WTC11 (cell line): ENCODE data around the gene OSM. TPM values are rescaled to one million over a fixed set of nuclear protein-coding genes. Genes with fewer than 3 reads are reported as not detected.

Experiments
- ATAC-seq: fragments of 200-7000 bp; cut with Tn5 transposase; 2 replicates; pipeline ENCODE4 v1.10.0; 2021; ENCODE audit warnings: mild to moderate bottlenecking, moderate library complexity
- CTCF ChIA-PET: fragments of 300-600 bp; sonication (Branson Sonifier 250); formaldehyde crosslinking; loops from one replicate; lab custom pipeline; 2021; ENCODE audit warnings: antibody characterized with exemption; lab: Charles Lee
- POLR2A ChIA-PET: fragments of 350-600 bp; sonication (Branson Sonifier 250); formaldehyde crosslinking; loops from one replicate; lab custom pipeline; 2021; ENCODE audit warnings: antibody characterized with exemption; lab: Charles Lee
- DNase-seq: peaks from one replicate; pipeline ENCODE4 v3.0.0; 2021; ENCODE audit warnings: low spot score
- H3K27ac Mint-ChIP-seq: 2 replicates; pipeline ENCODE4 v1.8.0; 2021; ENCODE audit warnings: mixed read lengths
- H3K27me3 Mint-ChIP-seq: 2 replicates; pipeline ENCODE4 v1.8.0; 2021; ENCODE audit warnings: low read depth, mild to moderate bottlenecking, moderate library complexity, mixed read lengths
- H3K36me3 Mint-ChIP-seq: 2 replicates; pipeline ENCODE4 v1.8.0; 2021; ENCODE audit warnings: mixed read lengths
- H3K4me1 Mint-ChIP-seq: 2 replicates; pipeline ENCODE4 v1.8.0; 2022; ENCODE audit warnings: mixed read lengths
- H3K4me3 Mint-ChIP-seq: 2 replicates; pipeline ENCODE4 v1.8.0; 2021; ENCODE audit warnings: mild to moderate bottlenecking, moderate library complexity, mixed read lengths
- H3K9me3 Mint-ChIP-seq: 2 replicates; pipeline ENCODE4 v1.8.0; 2021; ENCODE audit warnings: mixed read lengths
- AFF4 ChIP-seq: sonication (generic); formaldehyde crosslinking; IDR thresholded peaks from 2 replicates; pipeline ENCODE4 v1.8.1; 2023; ENCODE audit warnings: mild to moderate bottlenecking, missing genetic modification reagents, borderline replicate concordance
- ATF2 ChIP-seq: sonication (generic); formaldehyde crosslinking; IDR thresholded peaks from 2 replicates; pipeline ENCODE4 v1.8.1; 2022; ENCODE audit warnings: low read depth, missing genetic modification reagents, borderline replicate concordance
- CBFB ChIP-seq: sonication (generic); formaldehyde crosslinking; IDR thresholded peaks from 2 replicates; pipeline ENCODE4 v1.8.1; 2022; ENCODE audit warnings: mild to moderate bottlenecking, low read depth, missing genetic modification reagents
- CDX4 ChIP-seq: fragments of 250-450 bp; sonication (Bioruptor Pico); IDR thresholded peaks from 2 replicates; pipeline ENCODE4 v1.9.0; 2021; ENCODE audit warnings: moderate library complexity, mild to moderate bottlenecking, inconsistent platforms, borderline replicate concordance
- ESRRA ChIP-seq: sonication (generic); formaldehyde crosslinking; IDR thresholded peaks from 2 replicates; pipeline ENCODE4 v1.8.1; 2022; ENCODE audit warnings: mild to moderate bottlenecking, missing genetic modification reagents, borderline replicate concordance
- ETV6 ChIP-seq: sonication (generic); formaldehyde crosslinking; IDR thresholded peaks from 2 replicates; pipeline ENCODE4 v1.8.1; 2022; ENCODE audit warnings: mild to moderate bottlenecking, missing genetic modification reagents
- FOXJ3 ChIP-seq: sonication (generic); formaldehyde crosslinking; IDR thresholded peaks from 2 replicates; pipeline ENCODE4 v1.9.0; 2021; ENCODE audit warnings: missing genetic modification reagents, mild to moderate bottlenecking, borderline replicate concordance
- HMGA2 ChIP-seq: fragments of 250-450 bp; sonication (Bioruptor Pico); IDR thresholded peaks from 2 replicates; pipeline ENCODE4 v1.4.0; 2021; ENCODE audit warnings: mild to moderate bottlenecking, moderate library complexity
- JAZF1 ChIP-seq: fragments of 250-450 bp; sonication (Bioruptor Pico); IDR thresholded peaks from 2 replicates; pipeline ENCODE4 v1.9.0; 2021; ENCODE audit warnings: moderate library complexity, mild to moderate bottlenecking, inconsistent platforms
- KAT7 ChIP-seq: sonication (generic); formaldehyde crosslinking; IDR thresholded peaks from 2 replicates; pipeline ENCODE4 v1.8.1; 2023; ENCODE audit warnings: missing genetic modification reagents, mild to moderate bottlenecking, borderline replicate concordance
- MXD4 ChIP-seq: fragments of 250-450 bp; sonication (Bioruptor Pico); IDR thresholded peaks from 2 replicates; pipeline ENCODE4 v1.8.0; 2021; ENCODE audit warnings: mild to moderate bottlenecking, moderate library complexity, borderline replicate concordance
- RORB ChIP-seq: fragments of 250-450 bp; sonication (Bioruptor Pico); IDR thresholded peaks from 2 replicates; pipeline ENCODE4 v1.9.0; 2021; ENCODE audit warnings: mild to moderate bottlenecking
- SMAD4 ChIP-seq: sonication (generic); formaldehyde crosslinking; IDR thresholded peaks from 2 replicates; pipeline ENCODE4 v1.8.0; 2022; ENCODE audit warnings: mild to moderate bottlenecking, missing genetic modification reagents
- SP1 ChIP-seq: sonication (generic); formaldehyde crosslinking; conservative IDR thresholded peaks from 2 replicates; pipeline ENCODE4 v1.8.1; 2022; ENCODE audit warnings: missing genetic modification reagents
- USF1 ChIP-seq: sonication (generic); formaldehyde crosslinking; IDR thresholded peaks from 2 replicates; pipeline ENCODE4 v1.8.0; 2022; ENCODE audit warnings: mild to moderate bottlenecking, missing genetic modification reagents
- ZBTB21 ChIP-seq: sonication (generic); formaldehyde crosslinking; IDR thresholded peaks from 2 replicates; pipeline ENCODE4 v1.8.1; 2023; ENCODE audit warnings: mild to moderate bottlenecking, missing genetic modification reagents, borderline replicate concordance
- ZNF121 ChIP-seq: sonication (generic); formaldehyde crosslinking; IDR thresholded peaks from 2 replicates; pipeline ENCODE4 v1.8.0; 2023; ENCODE audit warnings: missing genetic modification reagents
- ZNF281 ChIP-seq: sonication (generic); formaldehyde crosslinking; IDR thresholded peaks from 2 replicates; pipeline ENCODE4 v1.8.0; 2023; ENCODE audit warnings: mild to moderate bottlenecking, missing genetic modification reagents
- total RNA-seq: library from RNA; stranded (reverse); gene quantifications from 3 replicates; pipeline ENCODE4 v1.2.3, GENCODE V29; 2021

Gene OSM
- total RNA-seq, 1 experiment from 2014 or later, result not detected

- Mint-ChIP-seq H3K4me1 (peaks cover 28% of the 10 kb centered on the region), H3K9me3 (no peaks in the 10 kb centered on the region)
- TF ChIP-seq USF1 (CRISPR knock-in tag) (no peak), JAZF1 (no peak), CBFB (CRISPR knock-in tag) (no peak), ZNF281 (CRISPR knock-in tag) (no peak), ZBTB21 (CRISPR knock-in tag) (no peak), SMAD4 (CRISPR knock-in tag) (no peak), ESRRA (CRISPR knock-in tag) (no peak), KAT7 (no peak), AFF4 (CRISPR knock-in tag) (no peak), CDX4 (CRISPR knock-in tag) (no peak), SP1 (CRISPR knock-in tag) (no peak), RORB (CRISPR knock-in tag) (no peak), ZNF121 (CRISPR knock-in tag) (no peak; the same call in 1 of the 2 replicates), ATF2 (CRISPR knock-in tag) (no peak), FOXJ3 (CRISPR knock-in tag) (no peak), MXD4 (CRISPR knock-in tag) (no peak), HMGA2 (CRISPR knock-in tag) (no peak), ETV6 (CRISPR knock-in tag) (no peak)
- TF ChIP-seq, all 79 proteins: peak for 0
- POLR2A ChIA-PET, result no interaction called here
- Mint-ChIP-seq H3K27ac (no peak overlapping the region), H3K4me3 (no peak overlapping the region), H3K36me3 (no peaks in the 10 kb centered on the region), H3K27me3 (no peaks in the 10 kb centered on the region)
- ATAC-seq, result no peak
- CTCF ChIA-PET, result no interaction called here
- no peak for DNase-seq
Observed at GRCh38 chr22:30230330-30230729, 36.3 kb downstream of the OSM start.
